ENCODE data around the gene MYL6. TPM values are rescaled to one million over a fixed set of nuclear protein-coding genes. Genes with fewer than 3 reads are reported as not detected.
A peak's percentile ranks its signal among the peaks of the same experiment; 100 is the strongest.
"Not testable (repeated sequence)": the region's sequence is repeated elsewhere in the genome, so short reads cannot be mapped to it uniquely, and the experiment has no call there.

MYL6 gene
- total and polyA plus RNA-seq, 9 donors = 782 to 3,375 (median 1,340) TPM

DNA sequence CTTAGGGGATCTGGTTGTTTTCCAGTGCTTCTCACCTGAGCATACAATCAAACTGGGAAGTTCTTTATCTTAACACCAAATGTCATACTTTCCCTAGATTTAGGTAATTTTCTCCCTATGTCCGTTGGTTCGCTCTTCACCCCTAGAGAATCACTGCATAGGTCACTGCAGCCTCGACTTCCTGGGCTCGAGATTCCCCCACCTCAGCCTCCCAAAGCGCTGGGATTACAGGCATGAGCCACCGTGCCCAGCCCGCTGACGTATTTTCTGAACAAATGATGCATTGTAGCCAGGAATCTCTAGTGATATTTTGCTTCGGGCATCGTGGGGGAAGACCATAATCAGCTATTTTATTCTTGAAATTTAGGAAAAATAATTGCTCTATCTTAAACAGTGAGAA, 42.8 kb upstream of the MYL6 start:
- Histone ChIP-seq H3K36me3 (no peaks in the 10 kb centered on the region), H3K4me1 (ENCODE audit: insufficient read depth) (peaks cover 2% of the 10 kb centered on the region), H3K27ac (peak overlapping the region in 1 of 2 donors; percentile 92), H3K4me3 (peak overlapping the region; percentile 77), H3K9me3 (no peaks in the 10 kb centered on the region), H3K27me3 (no peaks in the 10 kb centered on the region)
- WGBS, 3 donors = 19 to 46% (median 37%) methylated on average over 10 of the region's 10 CpGs
- TF ChIP-seq EP300 (IDR thresholded peaks at IDR 0.05) (no peak), POLR2A (IDR thresholded peaks at IDR 0.05) (no peak)
- TF ChIP-seq, protein P1, sequence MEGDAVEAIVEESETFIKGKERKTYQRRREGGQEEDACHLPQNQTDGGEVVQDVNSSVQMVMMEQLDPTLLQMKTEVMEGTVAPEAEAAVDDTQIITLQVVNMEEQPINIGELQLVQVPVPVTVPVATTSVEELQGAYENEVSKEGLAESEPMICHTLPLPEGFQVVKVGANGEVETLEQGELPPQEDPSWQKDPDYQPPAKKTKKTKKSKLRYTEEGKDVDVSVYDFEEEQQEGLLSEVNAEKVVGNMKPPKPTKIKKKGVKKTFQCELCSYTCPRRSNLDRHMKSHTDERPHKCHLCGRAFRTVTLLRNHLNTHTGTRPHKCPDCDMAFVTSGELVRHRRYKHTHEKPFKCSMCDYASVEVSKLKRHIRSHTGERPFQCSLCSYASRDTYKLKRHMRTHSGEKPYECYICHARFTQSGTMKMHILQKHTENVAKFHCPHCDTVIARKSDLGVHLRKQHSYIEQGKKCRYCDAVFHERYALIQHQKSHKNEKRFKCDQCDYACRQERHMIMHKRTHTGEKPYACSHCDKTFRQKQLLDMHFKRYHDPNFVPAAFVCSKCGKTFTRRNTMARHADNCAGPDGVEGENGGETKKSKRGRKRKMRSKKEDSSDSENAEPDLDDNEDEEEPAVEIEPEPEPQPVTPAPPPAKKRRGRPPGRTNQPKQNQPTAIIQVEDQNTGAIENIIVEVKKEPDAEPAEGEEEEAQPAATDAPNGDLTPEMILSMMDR (IDR thresholded peaks at IDR 0.05) = no peak
- intact Hi-C loops (cut with DNase I) = no loop called here
- DNase-seq = peak; percentile 22 to 55 (median 51)

DNA sequence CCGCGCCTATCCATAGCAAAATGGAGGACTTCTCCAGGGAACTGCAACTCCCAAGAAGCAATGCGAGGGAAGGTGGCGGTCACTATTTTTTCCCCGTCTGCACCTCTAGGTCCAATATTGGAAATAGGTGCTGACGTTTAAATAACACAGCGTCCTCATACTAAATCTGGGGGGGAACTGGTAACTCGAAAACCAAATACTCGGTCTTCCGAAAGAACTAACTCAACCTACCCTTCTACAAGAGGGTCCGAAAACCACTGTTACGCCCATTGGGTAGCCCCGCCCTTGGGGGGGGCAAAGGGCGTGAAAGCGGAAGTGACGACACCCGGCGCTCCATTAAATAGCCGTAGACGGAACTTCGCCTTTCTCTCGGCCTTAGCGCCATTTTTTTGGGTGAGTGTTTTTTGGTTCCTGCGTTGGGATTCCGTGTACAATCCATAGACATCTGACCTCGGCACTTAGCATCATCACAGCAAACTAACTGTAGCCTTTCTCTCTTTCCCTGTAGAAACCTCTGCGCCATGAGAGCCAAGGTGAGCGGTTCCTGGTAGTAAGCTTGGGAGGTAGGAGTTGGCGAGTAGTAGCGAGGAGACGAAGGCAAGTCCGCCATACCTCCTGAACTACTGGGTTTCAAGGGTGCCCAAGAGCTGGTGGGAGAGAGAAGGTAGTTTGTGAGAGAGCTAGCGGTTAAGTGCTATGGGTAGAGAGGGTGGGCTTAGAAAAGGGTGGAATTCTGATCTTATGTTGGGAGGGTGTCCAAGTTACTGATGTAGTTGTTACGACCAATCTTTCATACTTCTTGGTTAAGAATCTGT, 41.7 kb upstream of the MYL6 start, which contains the start of gene RPL41:
TSS of gene RPL41 (plus strand) at position 367 of the 815 bp plus-strand sequence.
- H3K4me1 ChIP-seq (ENCODE audit: insufficient read depth) = peaks cover 2% of the 10 kb centered on the region
- no peaks in the 10 kb centered on the region for H3K36me3 ChIP-seq
- H3K27me3 ChIP-seq = no peaks in the 10 kb centered on the region
- peak within 1 kb of the TSS; percentile 77 for H3K4me3 ChIP-seq
- H3K9me3 ChIP-seq = no peaks in the 10 kb centered on the region
- 0 to 1% (median 0%) methylated on average over 34 of the region's 34 CpGs for WGBS, 3 donors
- peak; percentile 93 to 97 (median 96) for DNase-seq
- peak within 1 kb of the TSS; percentile 51 to 92 for H3K27ac ChIP-seq
- intact Hi-C loops (cut with DNase I) = no loop called here
- no peak for TF ChIP-seq EP300 (IDR thresholded peaks at IDR 0.05)
- peak; percentile 98 for TF ChIP-seq POLR2A (IDR thresholded peaks at IDR 0.05)
- TF ChIP-seq, protein P1 (IDR thresholded peaks at IDR 0.05) = peak in 1 of 3 donors; percentile 38

GRCh38 chr12:56117082-56117706, 41.0 kb upstream of the MYL6 start:
- H3K4me1 ChIP-seq (ENCODE audit: insufficient read depth); H3K36me3 ChIP-seq; intact Hi-C loops (cut with DNase I); H3K9me3 ChIP-seq; H3K27me3 ChIP-seq: not testable (repeated sequence)
- WGBS, 3 donors = 0 to 2% (median 1%) methylated on average over 12 to 16 of the region's 16 CpGs
- peak in 3 of 5 donors; percentile 26 to 50 (median 47) for DNase-seq
- peak overlapping the region; percentile 77 for H3K4me3 ChIP-seq
- H3K27ac ChIP-seq = peak overlapping the region; percentile 51 to 92

DNA sequence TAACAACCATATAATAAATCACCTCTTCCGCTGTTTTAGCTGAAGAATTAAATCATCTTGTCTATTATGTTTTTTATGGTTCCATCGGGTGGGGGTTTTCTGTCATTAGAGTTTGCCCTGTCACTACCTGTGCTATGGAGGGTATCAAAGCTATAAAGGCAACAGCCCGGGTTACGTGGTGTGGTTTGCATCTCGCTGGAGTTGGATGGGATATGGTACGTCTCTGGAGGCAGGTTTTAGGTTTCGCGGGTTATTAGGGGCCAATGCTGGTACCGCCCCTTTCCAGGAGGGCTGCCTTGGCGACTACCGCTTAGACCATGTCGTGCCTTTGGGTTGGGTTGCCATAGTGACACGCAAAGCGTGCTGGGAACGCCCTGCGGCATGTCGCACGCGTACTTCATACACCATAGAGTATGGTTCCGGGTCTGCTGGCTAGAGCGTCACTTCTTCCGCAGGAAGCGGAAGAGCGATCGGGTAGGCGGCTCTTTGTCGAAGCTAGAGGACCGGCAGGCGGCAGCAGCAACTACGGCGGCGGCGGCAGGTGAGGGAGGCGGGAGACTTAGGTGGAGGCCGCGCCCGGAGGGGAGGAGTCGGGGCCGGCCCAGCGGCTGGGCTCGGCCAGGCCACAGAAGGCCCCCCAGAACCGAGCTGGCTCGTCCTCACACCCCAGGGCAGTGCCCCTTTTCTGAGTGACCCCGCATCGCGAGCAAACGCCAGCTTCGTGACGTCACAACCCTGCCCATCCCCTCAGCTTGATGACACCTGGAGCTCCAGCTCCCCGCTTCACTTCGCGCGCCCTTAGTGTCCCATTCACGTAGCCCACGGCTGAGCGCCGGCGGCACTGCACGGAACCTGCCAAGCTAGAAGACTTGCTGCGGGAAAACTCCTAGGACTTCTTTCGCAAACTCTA, 40.1 kb upstream of the MYL6 start, which contains the start of gene ZC3H10:
TSS of gene ZC3H10 (plus strand) at position 489 of the 910 bp plus-strand sequence. CDS start 2,297 bp downstream, outside the sequence.
- Histone ChIP-seq H3K4me3 (peak within 1 kb of the TSS; percentile 77), H3K27me3 (no peaks in the 10 kb centered on the region), H3K9me3 (no peaks in the 10 kb centered on the region), H3K27ac (peak within 1 kb of the TSS; percentile 91 to 92), H3K4me1 (ENCODE audit: insufficient read depth) (peaks cover 2% of the 10 kb centered on the region), H3K36me3 (no peaks in the 10 kb centered on the region)
- TF ChIP-seq EP300 (IDR thresholded peaks at IDR 0.05) (peak; percentile 89), POLR2A (IDR thresholded peaks at IDR 0.05) (peak; percentile 98)
- TF ChIP-seq, protein P1 (IDR thresholded peaks at IDR 0.05) = peak; percentile 25 to 83 (median 79)
- DNase-seq = peak; percentile 96 to 99 (median 98)
- WGBS, 3 donors = 0 to 1% (median 1%) methylated on average over 60 to 61 of the region's 61 CpGs
- intact Hi-C loops (cut with DNase I) = loop anchor here in 2 of 4 donors (2.0 kb wide), 2 partner anchors 73 to 107 kb away; partner anchors contain the start of gene NABP2 (in 1 of the 2)

All from ovary (tissue), 9 donors.